ENCODE measurements around the gene ERP44. TPM values are rescaled to one million over a fixed set of nuclear protein-coding genes. Genes with fewer than 3 reads are reported as not detected.

The ERP44 gene
- total RNA-seq, 1 experiment from 2014 or later: 10.1 TPM

GRCh38 chr9:100021931-100022330 is 76.9 kb downstream of the ERP44 start:
- no peak for TF ChIP-seq TCF7L2 (IDR thresholded peaks at IDR 0.05; ENCODE audit: low read depth, low read length)
- TF ChIP-seq SIN3A (IDR thresholded peaks at IDR 0.05; ENCODE audit: borderline replicate concordance, insufficient read depth, low read depth, low read length): no peak
- TF ChIP-seq CTCF (IDR thresholded peaks at IDR 0.05): no peak
- no peak for TF ChIP-seq POLR2AphosphoS5 (IDR thresholded peaks at IDR 0.05; ENCODE audit: low read depth, low read length)
- no peak for TF ChIP-seq REST (IDR thresholded peaks at IDR 0.05; ENCODE audit: insufficient read depth in 1 of 2, low read depth in 2 of 2, low read length in 1 of 2)
- in situ Hi-C loops (cut with HindIII; ENCODE audit: low pct_unique_long_range_greater_than_20kb, low sequenced_read_pairs) (no loop called here), intact Hi-C loops (cut with micrococcal nuclease; ENCODE audit: unreplicated experiment) (loop anchor here (10.0 kb wide), 1 partner anchor 573 kb away; no protein-coding TSS in a partner anchor)
- DNase-seq (ENCODE audit: low read depth, low spot score) (no peak), ATAC-seq (no peak)
- H3K9me3 ChIP-seq (ENCODE audit: control insufficient read depth, insufficient read depth, low read depth, low read length): no peaks in the 10 kb centered on the region
- H3K4me1 ChIP-seq (ENCODE audit: control insufficient read depth, insufficient read depth, low read length): no peaks in the 10 kb centered on the region
- no peak overlapping the region for H3K27ac ChIP-seq (ENCODE audit: low read length)
- CTCF ChIA-PET: no interaction called here
- no peaks in the 10 kb centered on the region for H3K36me3 ChIP-seq (ENCODE audit: control insufficient read depth, insufficient read depth, low read length)
- BruUV-seq (replicated peaks): no TSS peak
- H3K27me3 ChIP-seq (ENCODE audit: control insufficient read depth, insufficient read depth, low read length): no peaks in the 10 kb centered on the region
- POLR2A ChIA-PET: no interaction called here
- no peak overlapping the region for H3K4me3 ChIP-seq (ENCODE audit: low read depth in 2 of 2, low read length in 2 of 2)

GRCh38 chr9:100020121-100020795 is 78.5 kb downstream of the ERP44 start:
- Histone ChIP-seq H3K27ac (ENCODE audit: low read length) (no peak overlapping the region), H3K27me3 (ENCODE audit: control insufficient read depth, insufficient read depth, low read length) (no peaks in the 10 kb centered on the region), H3K4me3 (ENCODE audit: low read depth in 2 of 2, low read length in 2 of 2) (no peak overlapping the region), H3K36me3 (ENCODE audit: control insufficient read depth, insufficient read depth, low read length) (no peaks in the 10 kb centered on the region), H3K9me3 (ENCODE audit: control insufficient read depth, insufficient read depth, low read depth, low read length) (no peaks in the 10 kb centered on the region), H3K4me1 (ENCODE audit: control insufficient read depth, insufficient read depth, low read length) (no peaks in the 10 kb centered on the region)
- BruUV-seq (replicated peaks): no TSS peak
- in situ Hi-C loops (cut with HindIII; ENCODE audit: low pct_unique_long_range_greater_than_20kb, low sequenced_read_pairs): no loop called here
- ChIA-PET POLR2A (interaction anchor here (0.6 kb wide), 1 partner anchor 242 kb away, joined by 3 read pairs; no protein-coding TSS in a partner anchor), CTCF (no interaction called here)
- no peak for TF ChIP-seq POLR2AphosphoS5 (IDR thresholded peaks at IDR 0.05; ENCODE audit: low read depth, low read length)
- no peak for TF ChIP-seq CTCF (IDR thresholded peaks at IDR 0.05)
- no peak for TF ChIP-seq TCF7L2 (IDR thresholded peaks at IDR 0.05; ENCODE audit: low read depth, low read length)
- no peak for TF ChIP-seq SIN3A (IDR thresholded peaks at IDR 0.05; ENCODE audit: borderline replicate concordance, insufficient read depth, low read depth, low read length)
- TF ChIP-seq REST (IDR thresholded peaks at IDR 0.05; ENCODE audit: insufficient read depth in 1 of 2, low read depth in 2 of 2, low read length in 1 of 2): no peak
- ATAC-seq (no peak), DNase-seq (ENCODE audit: low read depth, low spot score) (no peak)
- intact Hi-C loops (cut with micrococcal nuclease; ENCODE audit: unreplicated experiment): loop anchor here (10.0 kb wide), 1 partner anchor 575 kb away; no protein-coding TSS in a partner anchor

All from Panc1 (cell line).